ENCODE measurements around the gene MBD3. TPM values are rescaled to one million over a fixed set of nuclear protein-coding genes. Genes with fewer than 3 reads are reported as not detected.

Gene MBD3
- total RNA-seq, 5 donors from 2014 or later (not counting 1 experiment from before 2014, with no cell fraction given), result 51.8 to 80.3 (median 75.5) TPM

- no peaks in the 10 kb centered on the region for H3K9me3 ChIP-seq
- H3K27ac ChIP-seq (ENCODE audit: low read length), result no peak overlapping the region
- Mint-ChIP-seq H3K27ac (peak overlapping the region; percentile 9 to 73), H3K27me3 (no peaks in the 10 kb centered on the region), H3K4me3 (no peak overlapping the region), H3K9me3 (no peaks in the 10 kb centered on the region), H3K36me3 (peaks cover 31% of the 10 kb centered on the region), H3K4me1 (peaks cover 19 to 21% (median 20%) of the 10 kb centered on the region in 3 donors)
- ChIA-PET POLR2A (no interaction called here), CTCF (no interaction called here)
- H3K36me3 ChIP-seq (ENCODE audit: control insufficient read depth in 2 of 2, extremely low read depth in 1 of 2, insufficient read depth in 1 of 2, low read length in 1 of 2), result peaks cover 40 to 54% of the 10 kb centered on the region in 2 donors
- H3K4me1 ChIP-seq (ENCODE audit: control insufficient read depth in 1 of 2, extremely low read depth in 1 of 2, insufficient read depth in 2 of 2, low read length in 2 of 2), result peaks cover 3 to 21% of the 10 kb centered on the region in 2 experiments
- H3K4me3 ChIP-seq (ENCODE audit: control insufficient read depth in 1 of 2, extremely low read depth in 1 of 2, low read length in 1 of 2), result no peak overlapping the region
- H3K27me3 ChIP-seq (replicated peaks in 1 of 2; ENCODE audit: control insufficient read depth in 2 of 2, extremely low read depth in 1 of 2, insufficient read depth in 2 of 2, low read length in 1 of 2), result no peaks in the 10 kb centered on the region
- DNase-seq (no peak), ATAC-seq (replicated peaks in 1 of 4) (no peak)
- WGBS (ENCODE audit: insufficient coverage), result 100% methylated on average over 1 of the region's 8 CpGs
Measured at GRCh38 chr19:1616396-1616795, 23.7 kb upstream of the MBD3 start.

GRCh38 chr19:1615156-1615765 lies 22.6 kb upstream of the MBD3 start:
- no peak overlapping the region for H3K4me3 ChIP-seq (ENCODE audit: control insufficient read depth in 1 of 2, extremely low read depth in 1 of 2, low read length in 1 of 2)
- Mint-ChIP-seq H3K9me3 (no peaks in the 10 kb centered on the region), H3K4me1 (peaks cover 21 to 29% (median 26%) of the 10 kb centered on the region in 3 donors), H3K4me3 (no peak overlapping the region), H3K27me3 (no peaks in the 10 kb centered on the region), H3K27ac (no peak overlapping the region), H3K36me3 (peaks cover 34% of the 10 kb centered on the region)
- whole genome bisulfite sequencing (ENCODE audit: insufficient coverage), result 95% methylated on average over 36 of the region's 41 CpGs
- no peak overlapping the region for H3K27ac ChIP-seq (ENCODE audit: low read length)
- ChIA-PET CTCF (no interaction called here), POLR2A (no interaction called here)
- H3K4me1 ChIP-seq (ENCODE audit: control insufficient read depth in 1 of 2, extremely low read depth in 1 of 2, insufficient read depth in 2 of 2, low read length in 2 of 2), result peaks cover 3 to 29% of the 10 kb centered on the region in 2 experiments
- no peaks in the 10 kb centered on the region for H3K27me3 ChIP-seq (replicated peaks in 1 of 2; ENCODE audit: control insufficient read depth in 2 of 2, extremely low read depth in 1 of 2, insufficient read depth in 2 of 2, low read length in 1 of 2)
- ATAC-seq (replicated peaks in 1 of 4) (no peak), DNase-seq (no peak)
- H3K36me3 ChIP-seq (ENCODE audit: control insufficient read depth in 2 of 2, extremely low read depth in 1 of 2, insufficient read depth in 1 of 2, low read length in 1 of 2), result peaks cover 40 to 50% of the 10 kb centered on the region in 2 donors
- H3K9me3 ChIP-seq, result no peaks in the 10 kb centered on the region

GRCh38 chr19:1613808-1614570 lies 21.3 kb upstream of the MBD3 start:
- WGBS (ENCODE audit: insufficient coverage), result 97% methylated on average over 23 of the region's 32 CpGs
- Histone ChIP-seq H3K27me3 (replicated peaks in 1 of 2; ENCODE audit: control insufficient read depth in 2 of 2, extremely low read depth in 1 of 2, insufficient read depth in 2 of 2, low read length in 1 of 2) (no peaks in the 10 kb centered on the region), H3K9me3 (no peaks in the 10 kb centered on the region), H3K4me3 (ENCODE audit: control insufficient read depth in 1 of 2, extremely low read depth in 1 of 2, low read length in 1 of 2) (no peak overlapping the region), H3K27ac (ENCODE audit: low read length) (no peak overlapping the region), H3K4me1 (ENCODE audit: control insufficient read depth in 1 of 2, extremely low read depth in 1 of 2, insufficient read depth in 2 of 2, low read length in 2 of 2) (peaks cover 10 to 41% of the 10 kb centered on the region in 2 experiments), H3K36me3 (ENCODE audit: control insufficient read depth in 2 of 2, extremely low read depth in 1 of 2, insufficient read depth in 1 of 2, low read length in 1 of 2) (peaks cover 40 to 44% of the 10 kb centered on the region in 2 donors)
- ATAC-seq (replicated peaks in 1 of 4), result no peak
- H3K4me3 Mint-ChIP-seq, result no peak overlapping the region
- ChIA-PET CTCF (no interaction called here), POLR2A (no interaction called here)
- peaks cover 29 to 39% (median 34%) of the 10 kb centered on the region in 3 donors for H3K4me1 Mint-ChIP-seq
- no peak for DNase-seq
- peaks cover 34% of the 10 kb centered on the region for H3K36me3 Mint-ChIP-seq
- H3K27me3 Mint-ChIP-seq, result no peaks in the 10 kb centered on the region
- no peak overlapping the region for H3K27ac Mint-ChIP-seq
- no peaks in the 10 kb centered on the region for H3K9me3 Mint-ChIP-seq

- Histone ChIP-seq H3K27ac (ENCODE audit: low read length) (no peak overlapping the region), H3K4me3 (ENCODE audit: control insufficient read depth in 1 of 2, extremely low read depth in 1 of 2, low read length in 1 of 2) (no peak overlapping the region), H3K4me1 (ENCODE audit: control insufficient read depth in 1 of 2, extremely low read depth in 1 of 2, insufficient read depth in 2 of 2, low read length in 2 of 2) (peaks cover 15 to 48% of the 10 kb centered on the region in 2 experiments), H3K36me3 (ENCODE audit: control insufficient read depth in 2 of 2, extremely low read depth in 1 of 2, insufficient read depth in 1 of 2, low read length in 1 of 2) (peaks cover 36 to 39% of the 10 kb centered on the region in 2 donors), H3K27me3 (replicated peaks in 1 of 2; ENCODE audit: control insufficient read depth in 2 of 2, extremely low read depth in 1 of 2, insufficient read depth in 2 of 2, low read length in 1 of 2) (no peaks in the 10 kb centered on the region), H3K9me3 (no peaks in the 10 kb centered on the region)
- WGBS (ENCODE audit: insufficient coverage), result 65% methylated on average over 6 of the region's 9 CpGs
- DNase-seq (no peak), ATAC-seq (replicated peaks in 1 of 4) (no peak)
- no peak overlapping the region for H3K27ac Mint-ChIP-seq
- peaks cover 31 to 42% (median 36%) of the 10 kb centered on the region in 3 donors for H3K4me1 Mint-ChIP-seq
- ChIA-PET CTCF (no interaction called here), POLR2A (no interaction called here)
- no peaks in the 10 kb centered on the region for H3K9me3 Mint-ChIP-seq
- peaks cover 28% of the 10 kb centered on the region for H3K36me3 Mint-ChIP-seq
- no peaks in the 10 kb centered on the region for H3K27me3 Mint-ChIP-seq
- no peak overlapping the region for H3K4me3 Mint-ChIP-seq
Measured at GRCh38 chr19:1613146-1613545, 20.5 kb upstream of the MBD3 start.

GRCh38 chr19:1612114-1613086 lies 19.7 kb upstream of the MBD3 start:
- H3K4me3 ChIP-seq (ENCODE audit: control insufficient read depth in 1 of 2, extremely low read depth in 1 of 2, low read length in 1 of 2), result no peak overlapping the region
- peaks cover 36 to 39% of the 10 kb centered on the region in 2 donors for H3K36me3 ChIP-seq (ENCODE audit: control insufficient read depth in 2 of 2, extremely low read depth in 1 of 2, insufficient read depth in 1 of 2, low read length in 1 of 2)
- ChIA-PET POLR2A (no interaction called here), CTCF (no interaction called here)
- WGBS (ENCODE audit: insufficient coverage), result 95% methylated on average over 39 of the region's 39 CpGs
- DNase-seq (no peak), ATAC-seq (replicated peaks in 1 of 4) (no peak)
- no peak overlapping the region for H3K27ac Mint-ChIP-seq
- peaks cover 15 to 47% of the 10 kb centered on the region in 2 experiments for H3K4me1 ChIP-seq (ENCODE audit: control insufficient read depth in 1 of 2, extremely low read depth in 1 of 2, insufficient read depth in 2 of 2, low read length in 2 of 2)
- no peaks in the 10 kb centered on the region for H3K27me3 Mint-ChIP-seq
- no peaks in the 10 kb centered on the region for H3K9me3 ChIP-seq
- no peak overlapping the region for H3K4me3 Mint-ChIP-seq
- no peaks in the 10 kb centered on the region for H3K9me3 Mint-ChIP-seq
- no peaks in the 10 kb centered on the region for H3K27me3 ChIP-seq (replicated peaks in 1 of 2; ENCODE audit: control insufficient read depth in 2 of 2, extremely low read depth in 1 of 2, insufficient read depth in 2 of 2, low read length in 1 of 2)
- no peak overlapping the region for H3K27ac ChIP-seq (ENCODE audit: low read length)
- H3K4me1 Mint-ChIP-seq, result peaks cover 27 to 40% (median 34%) of the 10 kb centered on the region in 3 donors
- H3K36me3 Mint-ChIP-seq, result peaks cover 25% of the 10 kb centered on the region

- Histone ChIP-seq H3K27me3 (replicated peaks in 1 of 2; ENCODE audit: control insufficient read depth in 2 of 2, extremely low read depth in 1 of 2, insufficient read depth in 2 of 2, low read length in 1 of 2) (no peaks in the 10 kb centered on the region), H3K4me3 (ENCODE audit: control insufficient read depth in 1 of 2, extremely low read depth in 1 of 2, low read length in 1 of 2) (no peak overlapping the region), H3K9me3 (no peaks in the 10 kb centered on the region), H3K27ac (ENCODE audit: low read length) (no peak overlapping the region), H3K4me1 (ENCODE audit: control insufficient read depth in 1 of 2, extremely low read depth in 1 of 2, insufficient read depth in 2 of 2, low read length in 2 of 2) (peaks cover 12 to 49% of the 10 kb centered on the region in 2 experiments), H3K36me3 (ENCODE audit: control insufficient read depth in 2 of 2, extremely low read depth in 1 of 2, insufficient read depth in 1 of 2, low read length in 1 of 2) (peaks cover 31 to 39% of the 10 kb centered on the region in 2 donors)
- CTCF ChIA-PET, result no interaction called here
- no peaks in the 10 kb centered on the region for H3K9me3 Mint-ChIP-seq
- peaks cover 21% of the 10 kb centered on the region for H3K36me3 Mint-ChIP-seq
- peaks cover 17 to 34% (median 27%) of the 10 kb centered on the region in 3 donors for H3K4me1 Mint-ChIP-seq
- H3K27me3 Mint-ChIP-seq, result no peaks in the 10 kb centered on the region
- POLR2A ChIA-PET, result interaction anchor here in 1 of 2 donors (0.6 kb wide), 1 partner anchor 15 kb away, joined by 3 read pairs; no protein-coding TSS in a partner anchor
- no peak overlapping the region for H3K4me3 Mint-ChIP-seq
- ATAC-seq (replicated peaks in 1 of 4) (no peak), DNase-seq (no peak)
- 94% methylated on average over 7 of the region's 15 CpGs for WGBS (ENCODE audit: insufficient coverage)
- peak overlapping the region; percentile 11 to 39 for H3K27ac Mint-ChIP-seq
Measured at GRCh38 chr19:1611353-1611752, 18.7 kb upstream of the MBD3 start.

Data from T-cell (primary cell).